ENCODE data around the gene STX2. TPM values are rescaled to one million over a fixed set of nuclear protein-coding genes. Genes with fewer than 3 reads are reported as not detected.
"Not testable (repeated sequence)": the region's sequence is repeated elsewhere in the genome, so short reads cannot be mapped to it uniquely, and the experiment has no call there.

Gene STX2
- total RNA-seq: 10 to 100 TPM; 30.4 to 31.5 TPM
- polyA plus RNA-seq: 10 to 100 TPM; 15.8 to 21.0 TPM
- long read RNA-seq, donor 1, partial matches to known transcripts: 1 of 10 reads
- long read RNA-seq, donor 1, other reads (novel, unspliced or antisense): 7 of 10 reads
- long read RNA-seq, donor 2, transcript STX2-201 (10 exons, 3,331 nt): major isoform, 10 of 19 reads
- long read RNA-seq, donor 2, partial matches to known transcripts: 3 of 19 reads
- long read RNA-seq, donor 2, other reads (novel, unspliced or antisense): 4 of 19 reads

DNA sequence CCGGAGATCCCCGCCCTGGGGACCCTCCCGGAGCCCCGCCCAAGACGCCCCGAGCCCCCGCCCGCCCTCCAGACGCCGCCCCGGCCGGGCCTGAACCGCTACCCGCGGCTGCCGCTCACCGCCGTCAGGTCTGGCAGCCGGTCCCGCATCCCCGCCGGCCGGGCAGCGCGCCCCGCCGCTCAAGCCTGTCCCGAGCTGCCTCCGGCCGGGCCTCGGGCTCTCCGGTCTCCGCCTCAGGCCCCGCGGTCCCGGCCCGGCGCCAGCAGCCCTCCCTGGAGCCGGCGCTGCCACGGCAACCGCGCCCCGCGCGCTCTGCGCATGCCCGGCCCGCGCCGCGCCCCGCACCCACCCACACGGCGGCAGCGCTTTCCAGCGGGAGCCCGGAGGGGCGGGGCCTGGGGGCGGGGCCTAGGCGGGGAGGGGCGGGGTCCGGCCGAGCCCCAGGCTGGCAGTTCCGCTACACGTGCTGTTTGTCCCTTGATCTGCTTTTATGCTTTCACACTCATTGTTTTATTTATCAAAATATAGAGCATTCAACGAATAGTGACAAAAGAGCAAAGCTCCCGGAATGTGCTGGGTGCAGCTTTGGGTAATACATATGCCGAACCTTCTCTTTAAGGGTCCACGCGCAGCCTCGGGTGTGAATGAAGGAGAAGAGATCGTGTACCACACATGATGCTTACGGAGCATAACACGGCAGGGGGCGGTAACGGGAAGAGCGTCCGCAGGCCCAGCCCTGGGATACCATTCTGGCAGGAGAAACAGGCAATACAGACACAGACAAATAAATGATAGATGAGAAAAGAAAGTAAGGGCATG, at the start of gene STX2:
TSS of gene STX2 (minus strand) at position 300 of the 819 bp plus-strand sequence. CDS start at position 149, 151 bp downstream.
- H3K36me3 ChIP-seq (ENCODE audit: control insufficient read depth in 1 of 2, insufficient read depth in 2 of 2, low read length in 1 of 2): no peaks in the 10 kb centered on the region
- no peaks in the 10 kb centered on the region for H3K27me3 ChIP-seq (ENCODE audit: control insufficient read depth in 1 of 2, insufficient read depth in 2 of 2, low read length in 1 of 2)
- H3K4me3 ChIP-seq (ENCODE audit: low read length in 2 of 2): peak within 1 kb of the TSS; percentile 95 to 99
- peak; percentile 90 to 97 for DNase-seq
- ATAC-seq (ENCODE audit: low FRiP score): peak; percentile 97
- no peaks in the 10 kb centered on the region for H3K4me1 ChIP-seq (ENCODE audit: control insufficient read depth in 1 of 2, insufficient read depth in 2 of 2, low read length in 2 of 2)
- no peak within 1 kb of the TSS for H3K27ac ChIP-seq (ENCODE audit: low read depth in 1 of 2, low read length in 2 of 2)
- no peaks in the 10 kb centered on the region for H3K9me3 ChIP-seq (ENCODE audit: control insufficient read depth, low read length)
- intact Hi-C loops (cut with DNase I): loop anchor here in 1 of 2 donors (2.0 kb wide), 1 partner anchor 32 kb away; no protein-coding TSS in a partner anchor
- WGBS, 2 donors: 1% methylated on average over 40 to 79 of the region's 79 CpGs

DNA sequence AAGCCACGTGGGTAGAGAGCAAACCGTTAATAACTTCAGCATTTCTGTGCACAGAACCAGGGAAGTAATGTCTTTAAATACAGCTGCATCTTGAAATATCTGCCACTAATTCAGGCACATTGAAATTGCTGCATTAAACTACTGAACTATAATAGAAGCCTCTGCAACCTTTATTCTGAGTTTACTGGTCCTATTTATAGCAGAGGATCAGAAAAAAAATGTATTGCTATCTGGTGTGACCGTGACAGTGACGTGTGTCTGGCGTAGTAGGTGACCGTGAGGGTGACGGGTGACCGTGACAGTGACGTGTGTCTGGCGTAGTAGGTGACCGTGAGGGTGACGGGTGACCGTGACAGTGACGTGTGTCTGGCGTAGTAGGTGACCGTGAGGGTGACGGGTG, 48.1 kb upstream of the STX2 start:
- DNase-seq; H3K9me3 ChIP-seq (ENCODE audit: control insufficient read depth, low read length); intact Hi-C loops (cut with DNase I); H3K4me3 ChIP-seq (ENCODE audit: low read length in 2 of 2); H3K4me1 ChIP-seq (ENCODE audit: control insufficient read depth in 1 of 2, insufficient read depth in 2 of 2, low read length in 2 of 2); H3K27ac ChIP-seq (ENCODE audit: low read depth in 1 of 2, low read length in 2 of 2); H3K27me3 ChIP-seq (ENCODE audit: control insufficient read depth in 1 of 2, insufficient read depth in 2 of 2, low read length in 1 of 2); ATAC-seq (ENCODE audit: low FRiP score); H3K36me3 ChIP-seq (ENCODE audit: control insufficient read depth in 1 of 2, insufficient read depth in 2 of 2, low read length in 1 of 2): not testable (repeated sequence)
- WGBS, 2 donors: 79 to 84% methylated on average over 9 to 10 of the region's 17 CpGs

DNA sequence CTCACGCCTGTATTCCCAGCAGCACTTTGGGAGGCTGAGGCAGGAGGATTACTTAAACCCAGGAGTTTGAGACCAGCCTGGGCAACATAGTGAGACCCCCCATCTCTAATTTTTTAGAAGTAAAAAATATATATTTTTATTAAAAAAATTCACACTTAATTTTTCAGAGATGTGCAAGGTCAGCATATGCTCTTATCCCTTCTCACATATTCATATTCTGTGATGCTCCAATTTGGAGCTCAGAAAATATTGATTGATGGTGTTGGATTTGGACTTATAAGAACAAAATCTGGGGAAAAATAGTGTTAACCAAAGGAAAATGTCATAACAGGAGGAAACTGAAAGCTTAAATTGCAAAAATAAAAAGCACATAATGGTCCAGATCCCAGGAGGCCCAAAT, 42.5 kb upstream of the STX2 start:
- intact Hi-C loops (cut with DNase I): no loop called here
- no peaks in the 10 kb centered on the region for H3K4me1 ChIP-seq (ENCODE audit: control insufficient read depth in 1 of 2, insufficient read depth in 2 of 2, low read length in 2 of 2)

DNA sequence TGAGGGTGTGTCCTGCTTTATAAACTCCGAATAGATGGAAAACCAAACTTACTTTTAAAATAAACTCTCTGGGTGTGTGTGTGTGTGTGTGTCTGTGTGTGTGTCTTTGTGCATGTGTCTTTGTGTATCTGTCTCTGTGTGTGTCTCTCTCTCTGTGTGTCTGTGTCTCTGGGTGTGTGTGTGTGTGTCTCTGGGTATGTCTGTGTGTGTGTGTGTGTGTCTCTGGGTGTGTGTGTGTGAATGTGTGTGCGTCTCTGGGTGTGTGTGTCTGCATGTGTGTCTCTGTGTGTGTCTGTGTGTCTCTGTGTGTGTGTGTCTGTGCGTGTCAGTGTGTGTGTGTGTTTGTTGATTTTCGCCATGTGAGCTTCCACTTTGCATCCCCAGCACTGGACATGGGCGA, 42.0 kb upstream of the STX2 start:
- DNase-seq (no peak), ATAC-seq (ENCODE audit: low FRiP score) (no peak)
- Histone ChIP-seq H3K27ac (ENCODE audit: low read depth in 1 of 2, low read length in 2 of 2) (no peak overlapping the region), H3K9me3 (ENCODE audit: control insufficient read depth, low read length) (no peaks in the 10 kb centered on the region), H3K36me3 (ENCODE audit: control insufficient read depth in 1 of 2, insufficient read depth in 2 of 2, low read length in 1 of 2) (peaks cover 0 to 2% of the 10 kb centered on the region in 2 donors), H3K4me3 (ENCODE audit: low read length in 2 of 2) (no peak overlapping the region), H3K4me1 (ENCODE audit: control insufficient read depth in 1 of 2, insufficient read depth in 2 of 2, low read length in 2 of 2) (no peaks in the 10 kb centered on the region), H3K27me3 (ENCODE audit: control insufficient read depth in 1 of 2, insufficient read depth in 2 of 2, low read length in 1 of 2) (no peaks in the 10 kb centered on the region)
- 88% methylated on average over 5 of the region's 5 CpGs for WGBS, 2 donors
- intact Hi-C loops (cut with DNase I): no loop called here

More for the DNA sequence above, 42.5 kb upstream of the STX2 start:
- no peaks in the 10 kb centered on the region for H3K9me3 ChIP-seq (ENCODE audit: control insufficient read depth, low read length)
- ATAC-seq (ENCODE audit: low FRiP score): no peak
- peaks cover 0 to 2% of the 10 kb centered on the region in 2 donors for H3K36me3 ChIP-seq (ENCODE audit: control insufficient read depth in 1 of 2, insufficient read depth in 2 of 2, low read length in 1 of 2)
- no peaks in the 10 kb centered on the region for H3K27me3 ChIP-seq (ENCODE audit: control insufficient read depth in 1 of 2, insufficient read depth in 2 of 2, low read length in 1 of 2)
- 89 to 94% methylated on average over 1 of the region's 1 CpG for WGBS, 2 donors
- no peak overlapping the region for H3K27ac ChIP-seq (ENCODE audit: low read depth in 1 of 2, low read length in 2 of 2)
- no peak overlapping the region for H3K4me3 ChIP-seq (ENCODE audit: low read length in 2 of 2)
- DNase-seq: no peak

DNA sequence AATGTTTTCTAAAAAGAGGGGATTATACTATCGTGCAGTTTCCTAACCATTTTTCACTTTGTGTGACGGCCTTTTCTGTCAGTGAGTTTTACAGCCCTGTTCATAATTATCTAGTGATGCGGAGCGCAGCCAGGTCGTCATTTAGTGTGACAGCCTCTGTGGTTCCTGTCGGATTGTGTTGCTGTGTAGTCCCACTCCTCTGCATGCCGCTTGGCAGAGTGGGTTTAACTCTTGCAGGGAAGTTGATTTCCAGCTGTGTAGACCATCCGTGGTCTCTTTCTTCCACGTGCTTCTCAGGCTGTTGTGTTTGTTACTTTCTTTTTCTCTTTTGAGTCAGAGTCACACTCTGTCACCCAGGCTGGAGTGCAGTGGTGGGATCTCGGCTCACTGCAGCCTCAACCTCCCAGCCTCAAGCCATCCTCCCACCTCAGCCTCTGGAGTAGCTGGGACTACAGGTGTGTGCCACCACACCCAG, 41.4 kb upstream of the STX2 start:
- Histone ChIP-seq H3K9me3 (ENCODE audit: control insufficient read depth, low read length) (no peaks in the 10 kb centered on the region), H3K27ac (ENCODE audit: low read depth in 1 of 2, low read length in 2 of 2) (no peak overlapping the region), H3K4me1 (ENCODE audit: control insufficient read depth in 1 of 2, insufficient read depth in 2 of 2, low read length in 2 of 2) (no peaks in the 10 kb centered on the region), H3K27me3 (ENCODE audit: control insufficient read depth in 1 of 2, insufficient read depth in 2 of 2, low read length in 1 of 2) (no peaks in the 10 kb centered on the region), H3K36me3 (ENCODE audit: control insufficient read depth in 1 of 2, insufficient read depth in 2 of 2, low read length in 1 of 2) (peaks cover 0 to 2% of the 10 kb centered on the region in 2 donors), H3K4me3 (ENCODE audit: low read length in 2 of 2) (no peak overlapping the region)
- intact Hi-C loops (cut with DNase I): no loop called here
- ATAC-seq (ENCODE audit: low FRiP score) (no peak), DNase-seq (no peak)
- WGBS, 2 donors: 33% methylated on average over 10 of the region's 10 CpGs

DNA sequence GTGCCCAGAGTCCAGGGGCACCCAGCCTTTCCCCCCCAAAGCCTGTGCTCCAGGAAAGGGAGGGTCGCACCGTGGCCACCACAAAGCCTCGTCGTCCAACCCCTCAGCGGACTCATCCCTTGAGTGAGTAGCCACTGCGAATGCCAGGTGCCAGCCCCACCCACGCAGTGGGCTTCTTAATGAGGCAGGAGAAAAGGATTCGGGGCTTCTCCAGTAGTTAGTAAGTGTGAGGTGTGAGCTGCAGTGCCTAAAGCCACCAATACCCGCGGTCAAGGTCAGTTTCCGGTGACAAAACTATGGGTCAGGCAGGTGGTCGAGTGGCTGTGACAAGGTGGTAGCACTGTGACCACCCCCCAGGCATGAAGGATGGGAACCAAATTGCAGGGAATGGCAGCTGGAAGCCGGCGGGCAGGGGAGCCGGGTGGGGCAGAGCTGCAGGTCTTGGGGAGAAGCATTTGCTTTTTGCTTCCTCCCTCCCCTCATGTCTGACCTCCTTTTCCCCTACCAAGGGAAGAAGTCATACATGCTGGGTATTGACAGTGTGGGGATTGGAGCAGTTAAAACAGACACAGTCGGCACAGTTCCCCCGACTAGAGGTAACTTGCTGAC, 40.8 kb upstream of the STX2 start:
- no peak overlapping the region for H3K27ac ChIP-seq (ENCODE audit: low read depth in 1 of 2, low read length in 2 of 2)
- H3K36me3 ChIP-seq (ENCODE audit: control insufficient read depth in 1 of 2, insufficient read depth in 2 of 2, low read length in 1 of 2): peaks cover 2% of the 10 kb centered on the region in 2 donors
- DNase-seq (no peak), ATAC-seq (ENCODE audit: low FRiP score) (no peak)
- H3K4me3 ChIP-seq (ENCODE audit: low read length in 2 of 2): no peak overlapping the region
- no peaks in the 10 kb centered on the region for H3K4me1 ChIP-seq (ENCODE audit: control insufficient read depth in 1 of 2, insufficient read depth in 2 of 2, low read length in 2 of 2)
- no peaks in the 10 kb centered on the region for H3K9me3 ChIP-seq (ENCODE audit: control insufficient read depth, low read length)
- H3K27me3 ChIP-seq (ENCODE audit: control insufficient read depth in 1 of 2, insufficient read depth in 2 of 2, low read length in 1 of 2): no peaks in the 10 kb centered on the region
- 67 to 68% methylated on average over 17 of the region's 17 CpGs for WGBS, 2 donors
- intact Hi-C loops (cut with DNase I): no loop called here

DNA sequence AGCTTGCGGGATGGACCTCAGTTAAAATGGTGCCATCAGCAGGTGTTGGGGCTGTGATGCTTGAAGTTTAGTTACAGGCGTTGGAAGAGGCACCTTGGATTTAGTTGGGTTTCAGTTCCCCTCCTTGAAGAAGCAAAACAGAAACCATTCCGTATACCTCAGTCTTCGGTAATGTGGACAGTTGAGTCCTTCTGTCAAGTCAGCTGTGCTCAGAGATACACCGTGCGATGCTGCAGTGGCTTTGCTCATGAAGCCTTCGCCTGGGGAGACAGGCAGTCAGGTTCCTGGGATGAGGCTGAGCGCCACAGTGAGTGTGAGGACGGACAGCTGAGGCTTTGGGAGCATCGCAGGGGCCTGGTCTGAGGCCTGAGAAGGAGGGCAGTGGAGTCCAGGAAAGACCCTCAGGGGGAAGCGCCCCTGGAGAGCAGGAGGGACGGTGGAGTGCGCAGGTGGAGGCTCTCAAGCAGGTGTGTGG, 40.2 kb upstream of the STX2 start:
- 88% methylated on average over 13 of the region's 13 CpGs for WGBS, 2 donors
- intact Hi-C loops (cut with DNase I): no loop called here
- Histone ChIP-seq H3K36me3 (ENCODE audit: control insufficient read depth in 1 of 2, insufficient read depth in 2 of 2, low read length in 1 of 2) (peaks cover 2% of the 10 kb centered on the region in 2 donors), H3K4me1 (ENCODE audit: control insufficient read depth in 1 of 2, insufficient read depth in 2 of 2, low read length in 2 of 2) (no peaks in the 10 kb centered on the region), H3K27me3 (ENCODE audit: control insufficient read depth in 1 of 2, insufficient read depth in 2 of 2, low read length in 1 of 2) (no peaks in the 10 kb centered on the region), H3K27ac (ENCODE audit: low read depth in 1 of 2, low read length in 2 of 2) (no peak overlapping the region), H3K4me3 (ENCODE audit: low read length in 2 of 2) (no peak overlapping the region), H3K9me3 (ENCODE audit: control insufficient read depth, low read length) (no peaks in the 10 kb centered on the region)
- DNase-seq (no peak), ATAC-seq (ENCODE audit: low FRiP score) (no peak)

DNA sequence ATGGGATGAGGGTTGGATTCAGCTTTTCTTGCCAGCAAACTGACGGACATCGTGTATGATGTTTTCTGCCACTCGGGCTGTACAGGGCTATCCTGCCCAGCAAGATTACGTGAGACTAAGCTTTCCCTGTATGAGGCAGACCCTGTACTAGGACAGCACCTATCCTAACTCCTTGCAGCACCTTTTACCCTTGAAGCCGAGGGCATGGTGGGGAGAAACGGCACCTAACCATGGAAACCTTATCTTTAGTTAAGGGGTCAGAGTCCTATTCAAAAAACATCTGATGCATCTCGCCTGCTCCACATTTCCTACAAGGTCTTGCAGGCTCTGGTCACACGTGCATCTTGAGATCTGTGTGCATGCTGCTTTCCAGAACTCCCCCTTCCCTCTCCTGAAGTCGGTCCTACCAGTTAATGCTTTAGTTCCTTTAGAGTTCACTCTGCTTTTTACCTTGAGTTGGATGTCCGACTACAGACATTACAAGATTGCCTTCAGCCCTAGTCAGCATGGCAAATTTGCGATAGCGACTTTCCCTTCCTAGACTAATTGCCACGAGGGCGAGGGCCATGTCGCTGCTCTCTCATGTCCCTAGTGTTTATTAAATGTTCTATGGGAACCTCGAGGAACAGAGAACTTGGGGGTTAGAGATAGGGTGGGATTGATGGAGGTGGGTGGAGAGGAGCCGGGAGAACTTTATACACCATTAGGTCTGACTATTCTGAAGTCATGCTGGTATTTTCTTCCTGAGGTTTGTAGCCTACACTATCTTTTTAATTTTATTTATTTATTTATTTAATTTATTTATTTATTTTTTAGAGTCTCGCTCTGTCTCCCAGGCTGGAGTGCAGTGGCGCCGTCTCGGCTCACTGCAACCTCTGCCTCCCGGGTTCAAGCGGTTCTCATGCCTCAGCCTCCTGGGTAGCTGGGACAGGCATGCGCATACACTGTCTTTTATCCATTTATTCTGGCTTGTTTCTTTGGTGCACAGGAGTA, 39.4 kb upstream of the STX2 start:
- no peak for DNase-seq
- intact Hi-C loops (cut with DNase I): no loop called here
- no peaks in the 10 kb centered on the region for H3K9me3 ChIP-seq (ENCODE audit: control insufficient read depth, low read length)
- H3K27me3 ChIP-seq (ENCODE audit: control insufficient read depth in 1 of 2, insufficient read depth in 2 of 2, low read length in 1 of 2): no peaks in the 10 kb centered on the region
- H3K4me3 ChIP-seq (ENCODE audit: low read length in 2 of 2): no peak overlapping the region
- H3K4me1 ChIP-seq (ENCODE audit: control insufficient read depth in 1 of 2, insufficient read depth in 2 of 2, low read length in 2 of 2): no peaks in the 10 kb centered on the region
- 71 to 73% methylated on average over 24 of the region's 24 CpGs for WGBS, 2 donors
- H3K36me3 ChIP-seq (ENCODE audit: control insufficient read depth in 1 of 2, insufficient read depth in 2 of 2, low read length in 1 of 2): peaks cover 2% of the 10 kb centered on the region in 2 donors
- no peak for ATAC-seq (ENCODE audit: low FRiP score)
- no peak overlapping the region for H3K27ac ChIP-seq (ENCODE audit: low read depth in 1 of 2, low read length in 2 of 2)

Measured in aorta (tissue), 5 donors.